Endothelial cell of umbilical vein (primary cell): ENCODE measurements around the gene TRAPPC11.

Experiments
- CTCF ChIP-seq, 2 donors: IDR thresholded peaks; 1 replicate in 1 of 2; 2 replicates in 1 of 2; pipeline ENCODE4 v1.5.1; 2011; ENCODE audit warnings: low read length in 2 of 2, mild to moderate bottlenecking in 2 of 2, moderate library complexity in 2 of 2, control low read depth in 1 of 2, inconsistent platforms in 1 of 2, low read depth in 1 of 2; ENCODE audit not compliant: insufficient read depth in 1 of 2; ENCODE audit errors: extremely low read depth in 1 of 2
- POLR2A ChIP-seq: IDR thresholded peaks from 2 replicates; pipeline ENCODE4 v1.6.1; 2012; ENCODE audit warnings: low read depth, mild to moderate bottlenecking, control low read depth, low read length

- TF ChIP-seq POLR2A, result no peak
- no peak for TF ChIP-seq CTCF (IDR thresholded peaks at IDR 0.05; ENCODE audit: extremely low read depth in 1 of 2, insufficient read depth in 1 of 2, low read depth in 1 of 2, low read length in 2 of 2)
These were observed 57.2 kb downstream of the TRAPPC11 start for GRCh38 chr4:183716302-183716701.
